GM19395 (cell line): ENCODE results near the gene TNFRSF14.
A peak's percentile ranks its signal among the peaks of the same experiment; 100 is the strongest.
"Not testable (repeated sequence)": the region's sequence is repeated elsewhere in the genome, so short reads cannot be mapped to it uniquely, and the experiment has no call there.

Source experiments
- ATAC-seq: cut with Tn5 transposase; IDR thresholded peaks from one replicate; pipeline ENCODE4 v1.9.1; 2021; ENCODE audit warnings: mild to moderate bottlenecking, moderate library complexity; ENCODE audit not compliant: unreplicated experiment

TNFRSF14 gene

GRCh38 chr1:2552189-2552588 lies 4.0 kb upstream of the TNFRSF14 start:
- no peak for ATAC-seq

DNA sequence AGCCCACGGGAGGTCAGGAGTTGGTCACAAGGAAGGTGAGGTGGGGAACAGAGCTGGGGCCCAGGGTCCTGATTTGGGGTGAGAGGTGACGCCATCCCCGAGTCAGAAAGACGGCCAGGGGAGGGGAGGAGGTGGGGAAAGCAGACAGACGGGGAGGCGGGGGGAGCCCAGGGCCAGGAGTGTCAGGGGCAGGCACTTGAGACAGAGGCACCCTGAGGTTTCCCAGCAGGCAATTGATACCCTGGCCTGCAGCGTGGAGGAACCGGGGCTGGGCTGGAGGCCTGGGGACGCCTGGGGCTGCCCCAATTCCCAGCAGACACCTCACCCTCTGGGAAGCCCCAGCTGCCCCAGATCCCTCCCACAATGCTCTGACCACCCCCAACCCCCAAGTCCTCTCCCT lies 3.1 kb upstream of the TNFRSF14 start:
- not testable (repeated sequence) for ATAC-seq

DNA sequence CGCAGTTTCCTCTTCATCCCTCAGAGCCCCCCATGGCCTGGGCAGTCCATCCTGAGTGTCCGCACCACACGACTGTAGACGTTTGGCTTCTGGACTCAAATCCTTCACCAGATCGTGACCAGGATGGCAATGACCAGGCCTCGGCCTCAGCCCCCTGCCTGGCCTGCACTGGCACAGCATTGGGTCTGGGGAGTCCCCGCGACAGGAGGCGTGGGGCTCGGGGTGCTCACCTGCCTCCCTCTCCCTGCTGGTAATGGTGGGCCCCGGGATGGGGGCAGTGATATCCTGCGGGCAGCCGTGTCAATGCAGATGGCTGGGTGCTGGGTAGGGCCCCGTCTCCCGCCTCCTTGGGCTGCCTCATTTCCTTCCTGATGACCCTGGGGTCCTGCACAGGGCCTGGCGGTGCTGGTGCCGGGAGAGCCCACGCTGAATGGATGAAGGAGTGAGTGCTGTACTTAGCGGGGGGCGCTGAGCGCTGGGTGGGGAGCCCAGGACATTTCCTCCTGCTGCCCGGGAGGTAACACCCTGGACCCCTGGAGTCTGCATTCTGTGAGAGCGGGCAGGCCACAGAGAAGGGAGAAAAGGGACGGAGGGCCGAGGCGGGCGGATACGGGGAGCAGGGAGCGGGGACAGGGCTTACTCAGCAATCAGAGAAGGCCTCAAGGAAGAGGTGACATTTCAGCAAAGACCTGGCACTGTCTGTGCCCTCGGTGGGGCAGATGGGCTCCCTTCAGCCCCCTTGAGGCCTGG lies 2.1 kb upstream of the TNFRSF14 start:
- ATAC-seq: no peak

GRCh38 chr1:2554621-2555387 lies 1.4 kb upstream of the TNFRSF14 start:
- no peak for ATAC-seq

GRCh38 chr1:2555634-2556276 lies 416 bp upstream of the TNFRSF14 start:
- peak; percentile 39 for ATAC-seq

DNA sequence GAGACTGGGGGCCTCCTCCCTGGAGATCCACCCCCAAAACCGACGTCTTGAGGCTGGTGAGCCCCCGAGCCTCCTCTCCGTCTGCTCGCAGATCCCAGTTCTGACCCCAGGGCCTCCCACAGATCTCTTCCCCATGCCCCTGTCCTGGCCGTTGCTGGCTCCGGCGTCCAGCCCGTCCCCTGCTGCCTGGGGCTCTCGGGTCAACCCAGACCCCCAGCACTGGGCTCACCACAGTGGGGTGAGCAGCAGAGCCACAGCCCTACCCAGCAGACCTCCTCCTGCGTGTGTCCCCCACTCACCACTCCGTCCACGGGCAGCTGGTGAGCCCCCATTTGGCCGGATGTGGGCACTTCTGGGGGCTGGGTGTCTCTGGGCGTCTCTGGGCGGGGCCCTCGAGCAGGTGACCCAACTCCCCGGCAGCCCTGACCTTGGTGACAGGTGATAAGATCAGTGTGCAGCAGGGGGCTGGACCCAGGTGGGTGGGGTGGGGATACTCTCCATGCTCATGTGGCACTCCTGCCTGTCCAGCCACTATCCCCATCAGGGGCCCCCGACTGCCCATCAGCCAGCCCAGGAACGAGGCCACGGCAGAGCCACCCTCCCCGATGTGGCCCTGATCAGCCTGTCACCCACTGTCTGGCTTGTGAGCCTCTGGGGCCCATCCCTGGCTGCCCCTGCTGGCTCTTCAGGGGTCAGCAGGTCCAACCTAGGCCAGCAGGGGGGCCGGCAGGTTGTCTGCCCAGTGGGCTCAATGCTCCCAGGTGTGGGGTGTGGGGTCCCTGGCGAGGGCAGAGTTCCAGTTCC lies 709 bp downstream of the TNFRSF14 start:
- ATAC-seq: peak; percentile 30

GRCh38 chr1:2557482-2558400 lies 1.6 kb downstream of the TNFRSF14 start:
- ATAC-seq: no peak

DNA sequence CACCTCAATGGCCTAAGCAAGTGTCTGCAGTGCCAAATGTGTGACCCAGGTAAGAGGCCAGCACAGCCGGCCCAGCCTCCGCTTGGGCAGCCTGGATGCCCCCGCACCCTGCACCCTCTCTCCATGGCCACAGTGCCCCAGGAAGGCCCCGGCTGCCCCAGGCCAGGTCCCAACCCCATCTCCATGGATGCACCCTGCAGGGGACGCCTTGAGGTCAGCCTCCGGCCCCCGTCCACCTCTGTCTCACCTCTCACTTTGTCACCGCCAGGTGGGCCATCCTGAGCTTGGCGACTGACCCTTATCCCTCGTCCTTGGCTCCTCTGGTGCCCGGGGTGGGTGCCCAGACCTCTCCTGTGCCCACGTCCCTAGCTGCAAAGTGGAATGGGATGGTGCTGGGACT lies 2.2 kb downstream of the TNFRSF14 start:
- ATAC-seq: no peak

DNA sequence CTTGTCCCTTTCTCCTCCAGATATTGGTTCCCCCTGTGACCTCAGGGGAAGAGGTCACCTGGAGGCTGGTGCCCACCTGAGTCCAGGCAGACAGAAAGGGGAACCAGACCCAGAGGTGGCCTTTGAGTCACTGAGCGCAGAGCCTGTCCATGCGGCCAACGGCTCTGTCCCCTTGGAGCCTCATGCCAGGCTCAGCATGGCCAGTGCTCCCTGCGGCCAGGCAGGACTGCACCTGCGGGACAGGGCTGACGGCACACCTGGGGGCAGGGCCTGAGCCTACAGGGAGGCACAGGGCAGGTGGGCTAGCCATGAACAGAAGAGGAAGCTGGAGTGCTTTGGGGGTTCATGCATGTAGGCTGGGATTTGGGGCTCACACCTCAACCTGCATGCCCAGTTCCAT lies 2.7 kb downstream of the TNFRSF14 start:
- ATAC-seq: no peak

- no peak for ATAC-seq
These were observed 3.5 kb downstream of the TNFRSF14 start for GRCh38 chr1:2559509-2560298.

- no peak for ATAC-seq
These were observed 4.3 kb downstream of the TNFRSF14 start for GRCh38 chr1:2560299-2561073.

DNA sequence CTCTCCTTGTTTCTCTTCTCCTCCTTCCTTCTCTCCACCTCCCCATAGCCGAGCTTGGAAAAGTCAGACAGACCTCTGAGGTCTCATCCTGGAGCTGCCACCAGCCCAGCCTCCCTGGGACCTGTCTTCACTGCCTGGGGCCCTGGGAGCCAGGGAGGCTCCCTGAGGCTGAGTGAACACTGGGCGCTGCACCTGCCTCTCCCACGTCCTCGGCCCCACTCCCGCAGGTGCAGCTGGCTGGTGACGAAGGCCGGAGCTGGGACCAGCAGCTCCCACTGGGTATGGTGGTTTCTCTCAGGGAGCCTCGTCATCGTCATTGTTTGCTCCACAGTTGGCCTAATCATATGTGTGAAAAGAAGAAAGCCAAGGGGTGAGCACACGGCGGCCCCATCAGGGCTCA lies 5.3 kb downstream of the TNFRSF14 start:
- ATAC-seq: no peak

GRCh38 chr1:2561898-2562895 lies 6.0 kb downstream of the TNFRSF14 start:
- ATAC-seq: no peak

GRCh38 chr1:2563205-2563604 lies 7.0 kb downstream of the TNFRSF14 start:
- no peak for ATAC-seq

GRCh38 chr1:2564006-2564814 lies 8.0 kb downstream of the TNFRSF14 start:
- ATAC-seq: no peak

DNA sequence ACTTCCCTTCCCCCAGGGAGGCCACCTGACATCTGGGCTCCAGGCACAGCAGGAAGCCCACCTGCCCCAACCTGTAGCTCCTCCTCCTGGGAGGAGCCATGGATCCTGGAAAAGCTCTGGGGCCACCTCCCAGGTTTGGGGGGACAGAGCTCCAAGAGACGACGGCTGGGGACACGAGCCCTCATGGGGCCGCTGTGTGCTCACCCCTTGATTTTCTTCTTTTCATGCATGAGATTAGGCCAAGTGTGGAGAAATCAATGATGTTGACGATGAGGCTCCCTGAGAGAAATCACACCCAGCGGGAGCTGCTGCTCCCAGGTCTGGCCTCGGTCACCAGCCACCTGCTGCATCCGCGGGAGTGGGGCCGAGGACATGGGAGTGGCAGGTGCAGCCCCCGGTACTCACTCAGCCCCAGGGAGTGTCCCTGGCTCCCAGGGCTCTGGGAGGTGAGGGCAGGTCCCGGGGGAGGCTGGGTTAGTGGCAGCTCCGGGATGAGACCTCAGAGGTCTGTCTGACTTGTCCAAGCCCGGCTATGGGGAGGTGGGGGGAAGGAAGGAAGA lies 8.7 kb downstream of the TNFRSF14 start:
- no peak for ATAC-seq
